HCT116 (cell line): ENCODE results near the gene MEG3. TPM values are rescaled to one million over a fixed set of nuclear protein-coding genes. Genes with fewer than 3 reads are reported as not detected.

Experiments used
- ATAC-seq: fragments of 200-7000 bp; cut with Tn5 transposase; 2 replicates; pipeline ENCODE4 v1.9.1; 2020; ENCODE audit warnings: mild to moderate bottlenecking, moderate library complexity
- BruUV-seq: library from RNA; stranded (reverse); fragments of 400-500 nt; replicated peaks from 2 replicates; lab custom pipeline; 2021; lab: Mats Ljungman, UMichigan
- CTCF ChIA-PET: fragments of 300-600 bp; sonication (Branson Sonifier 250); formaldehyde crosslinking; loops from one replicate; lab custom pipeline; 2021; ENCODE audit warnings: antibody characterized with exemption; lab: Charles Lee
- POLR2A ChIA-PET: fragments of 300-600, 350-600 bp; sonication (Branson Sonifier 250); formaldehyde crosslinking; loops from one replicate; lab custom pipeline; 2021; ENCODE audit warnings: antibody characterized with exemption; lab: Charles Lee
- RAD21 ChIA-PET, 2 experiments: fragments of 300-600 bp; sonication (Branson Sonifier 250); formaldehyde crosslinking; loops; one replicate each; lab custom pipeline; 2023; ENCODE audit warnings: low total read pairs in 2 of 2; ENCODE audit not compliant: uncharacterized antibody in 2 of 2, unreplicated experiment in 2 of 2, low non-redundant PET in 1 of 2; lab: Charles Lee
- DNase-seq: peaks from one replicate; pipeline ENCODE4 v3.0.0-alpha.2; 2010; ENCODE audit warnings: low read depth, low spot score
- H2AFZ ChIP-seq: fragments of 200-600 bp; shearing (Covaris generic), sonication (generic); 2 replicates; pipeline ENCODE4 v1.6.1; 2017; ENCODE audit warnings: low read depth, mixed run types, mixed read lengths, antibody characterized with exemption, low read length; ENCODE audit not compliant: poor library complexity, severe bottlenecking
- H3K27ac ChIP-seq: 2 replicates; pipeline ENCODE4 v1.5.1; 2012; ENCODE audit warnings: low read depth, low read length
- H3K27me3 ChIP-seq: fragments of 200-600 bp; sonication (generic); 2 replicates; pipeline ENCODE4 v1.6.1; 2016; ENCODE audit warnings: mixed run types, low read length, mixed read lengths; ENCODE audit not compliant: insufficient read depth
- H3K36me3 ChIP-seq, 2 experiments: fragments of 200-500 bp in 1 of 2; fragments of 200-600 bp in 1 of 2; sonication (Bioruptor generic) in 1 of 2; sonication (generic) in 1 of 2; 2 replicates each; pipeline versions ENCODE4 v1.5.1 to v1.6.1; 2014 to 2016; ENCODE audit warnings: low read length in 2 of 2, inconsistent platforms in 1 of 2, mixed read lengths in 1 of 2, mixed run types in 1 of 2; ENCODE audit not compliant: insufficient read depth in 2 of 2, control insufficient read depth in 1 of 2
- H3K4me1 ChIP-seq, 2 experiments: fragments of 200-600 bp in 1 of 2; sonication (generic) in 1 of 2; 2 replicates each; pipeline versions ENCODE4 v1.5.1 to v1.6.1; 2012 to 2017; ENCODE audit warnings: low read length in 2 of 2, inconsistent platforms in 1 of 2, mild to moderate bottlenecking in 1 of 2, mixed read lengths in 1 of 2, mixed run types in 1 of 2, moderate library complexity in 1 of 2; ENCODE audit not compliant: insufficient read depth in 2 of 2, control insufficient read depth in 1 of 2
- H3K4me2 ChIP-seq: fragments of 200-600 bp; sonication (generic); 2 replicates; pipeline ENCODE4 v1.6.1; 2017; ENCODE audit warnings: mixed run types, low read length, mixed read lengths
- H3K4me3 ChIP-seq, 2 experiments: fragments of 200-600 bp in 1 of 2; sonication (generic) in 1 of 2; replicated peaks in 1 of 2; 2 replicates each; pipeline ENCODE4 v1.5.1; 2011 to 2016; ENCODE audit warnings: low read length in 2 of 2, control low read depth in 1 of 2, low read depth in 1 of 2, mild to moderate bottlenecking in 1 of 2, mixed read lengths in 1 of 2, mixed run types in 1 of 2
- H3K79me2 ChIP-seq: fragments of 200-600 bp; sonication (generic); 2 replicates; pipeline ENCODE4 v1.6.1; 2017; ENCODE audit warnings: mild to moderate bottlenecking, mixed run types, low read length, moderate library complexity, mixed read lengths; ENCODE audit not compliant: insufficient read depth
- H3K9ac ChIP-seq: fragments of 200-600 bp; sonication (generic); 2 replicates; pipeline ENCODE4 v1.6.1; 2016; ENCODE audit warnings: low read length, mixed read lengths
- H3K9me2 ChIP-seq: fragments of 200-600 bp; sonication (generic), shearing (Covaris generic); 2 replicates; pipeline ENCODE4 v1.6.1; 2017; ENCODE audit warnings: mixed run types, mild to moderate bottlenecking, moderate library complexity; ENCODE audit not compliant: insufficient read depth
- H3K9me3 ChIP-seq, 2 experiments: fragments of 200-500 bp in 1 of 2; fragments of 200-600 bp in 1 of 2; sonication (Bioruptor generic) in 1 of 2; sonication (generic) in 1 of 2; 2 replicates each; pipeline ENCODE4 v1.6.1; 2014 to 2017; ENCODE audit warnings: low read length in 2 of 2, mixed read lengths in 2 of 2, inconsistent platforms in 1 of 2, low read depth in 1 of 2, mild to moderate bottlenecking in 1 of 2, mixed run types in 1 of 2, moderate library complexity in 1 of 2; ENCODE audit not compliant: control insufficient read depth in 1 of 2, insufficient read depth in 1 of 2
- H4K20me1 ChIP-seq: fragments of 200-600 bp; sonication (generic), shearing (Covaris generic); 2 replicates; pipeline ENCODE4 v1.6.1; 2017; ENCODE audit warnings: mixed run types, mild to moderate bottlenecking, moderate library complexity; ENCODE audit not compliant: insufficient read depth
- CEBPB ChIP-seq: IDR thresholded peaks from 2 replicates; pipeline ENCODE4 v1.6.1; 2012; ENCODE audit warnings: low read depth
- CTCF ChIP-seq, 3 experiments: fragments of 200-600 bp in 1 of 3; sonication (generic) in 1 of 3; IDR thresholded peaks in 2 of 3; conservative IDR thresholded peaks in 1 of 3; 2 replicates each; pipeline ENCODE4 v1.5.1; 2012 to 2017; ENCODE audit warnings: low read depth in 2 of 3, low read length in 2 of 3, antibody characterized with exemption in 1 of 3, borderline replicate concordance in 1 of 3, control low read depth in 1 of 3, mild to moderate bottlenecking in 1 of 3, mixed read lengths in 1 of 3, mixed run types in 1 of 3, moderate library complexity in 1 of 3; ENCODE audit not compliant: insufficient read depth in 1 of 3
- EGR1 ChIP-seq: IDR thresholded peaks from 2 replicates; pipeline ENCODE4 v1.6.1; 2012; ENCODE audit warnings: low read depth
- ELF1 ChIP-seq: IDR thresholded peaks from 2 replicates; pipeline ENCODE4 v1.6.1; 2012; ENCODE audit warnings: low read depth, borderline replicate concordance
- EZH2 ChIP-seq: fragments of 200-600 bp; sonication (generic); IDR thresholded peaks from 2 replicates; pipeline ENCODE4 v1.6.1; 2017; ENCODE audit warnings: antibody characterized with exemption, mixed run types
- RAD21 ChIP-seq: IDR thresholded peaks from 2 replicates; pipeline ENCODE4 v1.6.1; 2012; ENCODE audit warnings: low read depth, mild to moderate bottlenecking
- REST ChIP-seq: IDR thresholded peaks from 2 replicates; pipeline ENCODE4 v1.6.1; 2012; ENCODE audit warnings: low read depth
- SIN3A ChIP-seq: IDR thresholded peaks from 2 replicates; pipeline ENCODE4 v1.6.1; 2012; ENCODE audit warnings: low read depth
- SP1 ChIP-seq: IDR thresholded peaks from 2 replicates; pipeline ENCODE4 v1.6.1; 2012; ENCODE audit warnings: low read depth
- YY1 ChIP-seq: IDR thresholded peaks from 2 replicates; pipeline ENCODE4 v1.6.1; 2011; ENCODE audit warnings: low read length, low read depth, moderate library complexity, mild to moderate bottlenecking; ENCODE audit not compliant: insufficient replicate concordance; ENCODE audit errors: extremely low read depth
- ZBTB33 ChIP-seq: IDR thresholded peaks from 2 replicates; pipeline ENCODE4 v1.6.1; 2011; ENCODE audit warnings: mild to moderate bottlenecking, low read length, moderate library complexity; ENCODE audit not compliant: insufficient replicate concordance; ENCODE audit errors: extremely low read depth
- ZNF274 ChIP-seq: fragments of 200-500 bp; sonication (Bioruptor generic); IDR thresholded peaks from 2 replicates; pipeline ENCODE4 v1.6.1; 2014; ENCODE audit warnings: mild to moderate bottlenecking, low read depth, low read length, inconsistent platforms
- intact Hi-C: fragments of 100-400 bp; cut with micrococcal nuclease; formaldehyde crosslinking; loops from 2 replicates; pipeline ENCODE4 v1.10.0; 2022
- total RNA-seq: library from RNA; stranded (reverse); gene quantifications from one replicate; pipeline ENCODE4 v1.2.1, GENCODE V29; 2021; ENCODE audit not compliant: unreplicated experiment

The MEG3 gene
- total RNA-seq, 1 experiment from 2014 or later = 2.5 TPM

GRCh38 chr14:100884456-100884855 is 58.5 kb downstream of the MEG3 start:
- no peak for DNase-seq
- ATAC-seq = no peak
- H3K4me3 ChIP-seq = no peak overlapping the region
- H2AFZ ChIP-seq = no peak overlapping the region
- POLR2A ChIA-PET = no interaction called here
- H4K20me1 ChIP-seq = no peaks in the 10 kb centered on the region
- TF ChIP-seq SIN3A (no peak), EZH2 (no peak), ELF1 (no peak), EGR1 (no peak), CEBPB (no peak)
- TF ChIP-seq, all 23 proteins: peak for 0
- no TSS peak for BruUV-seq
- Histone ChIP-seq H3K4me2 (no peak overlapping the region), H3K27ac (no peak overlapping the region), H3K9me2 (no peaks in the 10 kb centered on the region), H3K27me3 (no peaks in the 10 kb centered on the region), H3K9me3 (no peaks in the 10 kb centered on the region), H3K79me2 (no peaks in the 10 kb centered on the region), H3K9ac (no peak overlapping the region), H3K36me3 (no peaks in the 10 kb centered on the region), H3K4me1 (no peaks in the 10 kb centered on the region)
- ChIA-PET CTCF (no interaction called here), RAD21 (no interaction called here)
- intact Hi-C loops = no loop called here

GRCh38 chr14:100885196-100885595 is 59.3 kb downstream of the MEG3 start:
- Histone ChIP-seq H3K4me1 (no peaks in the 10 kb centered on the region), H4K20me1 (no peaks in the 10 kb centered on the region), H2AFZ (no peak overlapping the region), H3K4me3 (no peak overlapping the region), H3K4me2 (no peak overlapping the region), H3K79me2 (no peaks in the 10 kb centered on the region), H3K27me3 (no peaks in the 10 kb centered on the region), H3K9me3 (no peaks in the 10 kb centered on the region), H3K9ac (no peak overlapping the region), H3K36me3 (no peaks in the 10 kb centered on the region), H3K27ac (no peak overlapping the region), H3K9me2 (no peaks in the 10 kb centered on the region)
- CTCF ChIA-PET = no interaction called here
- ATAC-seq (no peak), DNase-seq (no peak)
- RAD21 ChIA-PET = interaction anchor here in 1 of 2 experiments (0.7 kb wide), 1 partner anchor 15 kb away, joined by 4 read pairs; no protein-coding TSS in a partner anchor
- BruUV-seq = no TSS peak
- POLR2A ChIA-PET = no interaction called here
- intact Hi-C loops = no loop called here
- TF ChIP-seq REST = no peak
- TF ChIP-seq CTCF (IDR thresholded peaks at IDR 0.05 in 2 of 3, conservative IDR thresholded peaks at IDR 0.05 in 1 of 3; ENCODE audit: borderline replicate concordance in 1 of 3, insufficient read depth in 1 of 3, low read depth in 2 of 3, low read length in 2 of 3) = no peak
- no peak for TF ChIP-seq SP1
- TF ChIP-seq ZNF274 = no peak
- no peak for TF ChIP-seq ZBTB33
- TF ChIP-seq RAD21 = no peak
- no peak for TF ChIP-seq SIN3A
- no peak for TF ChIP-seq CEBPB
- no peak for TF ChIP-seq EGR1
- TF ChIP-seq YY1 = no peak
